Renal cortex interstitium (tissue), 15 donors: ENCODE measurements around the gene SLIT2. TPM values are rescaled to one million over a fixed set of nuclear protein-coding genes. Genes with fewer than 3 reads are reported as not detected.

ENCODE experiments used
- DNase-seq, 11 donors: peaks; one replicate each; pipeline ENCODE4 v3.0.0-alpha.2; 2013; ENCODE audit warnings: low read depth in 9 of 11, low spot score in 4 of 11; ENCODE audit errors: extremely low read depth in 1 of 11
- long read RNA-seq, 16 experiments: transcript quantifications; one replicate each; lab custom pipeline, GENCODE V29; 2026
- polyA plus RNA-seq, 3 donors: library from polyadenylated mRNA; unstranded; fragments of 120-200 nt; gene quantifications; one replicate each; pipeline ENCODE4 v1.2.1, GENCODE V29; 2013; ENCODE audit not compliant: insufficient read length in 3 of 3

The SLIT2 gene
- 10 to 100 TPM; 52.1 to 57.4 (median 53.5) TPM for polyA plus RNA-seq
- long read RNA-seq, donor 1, full-length matches to known transcripts: 1 of 1 reads
- long read RNA-seq, donor 1, partial matches to known transcripts: 0 of 1 reads
- long read RNA-seq, donor 1, other reads (novel, unspliced or antisense): 0 of 1 reads
- long read RNA-seq, donor 2, partial matches to known transcripts: 0 of 1 reads
- long read RNA-seq, donor 2, other reads (novel, unspliced or antisense): 0 of 1 reads
- long read RNA-seq, donor 3, full-length matches to known transcripts: 2 of 2 reads
- long read RNA-seq, donor 3, partial matches to known transcripts: 0 of 2 reads
- long read RNA-seq, donor 3, other reads (novel, unspliced or antisense): 0 of 2 reads
- long read RNA-seq, donor 4, full-length matches to known transcripts: 1 of 1 reads
- long read RNA-seq, donor 4, partial matches to known transcripts: 0 of 1 reads
- long read RNA-seq, donor 4, other reads (novel, unspliced or antisense): 0 of 1 reads
- long read RNA-seq, donor 5: 0 reads
- long read RNA-seq, donor 6, partial matches to known transcripts: 15 of 16 reads
- long read RNA-seq, donor 6, other reads (novel, unspliced or antisense): 0 of 16 reads
- long read RNA-seq, donor 7, partial matches to known transcripts: 13 of 13 reads
- long read RNA-seq, donor 7, other reads (novel, unspliced or antisense): 0 of 13 reads
- long read RNA-seq, donor 8: 0 reads
- long read RNA-seq, donor 9: 0 reads
- long read RNA-seq, donor 10, partial matches to known transcripts: 7 of 7 reads
- long read RNA-seq, donor 10, other reads (novel, unspliced or antisense): 0 of 7 reads
- long read RNA-seq, donor 11, partial matches to known transcripts: 11 of 11 reads
- long read RNA-seq, donor 11, other reads (novel, unspliced or antisense): 0 of 11 reads
- long read RNA-seq, donor 12: 0 reads
- long read RNA-seq, donor 13: 0 reads
- long read RNA-seq, donor 14, partial matches to known transcripts: 5 of 5 reads
- long read RNA-seq, donor 14, other reads (novel, unspliced or antisense): 0 of 5 reads
- long read RNA-seq, donor 15: 0 reads
- long read RNA-seq, donor 16, full-length matches to known transcripts: 5 of 5 reads
- long read RNA-seq, donor 16, partial matches to known transcripts: 0 of 5 reads
- long read RNA-seq, donor 16, other reads (novel, unspliced or antisense): 0 of 5 reads

GRCh38 chr4:20251796-20252655, at the start of gene SLIT2:
Gene SLIT2, plus strand, starts transcription at chr4:20251905. Its CDS starts 1,911 bp downstream, at chr4:20253816.
- peak in 7 of 11 donors; percentile 61 to 80 (median 74) for DNase-seq

DNA sequence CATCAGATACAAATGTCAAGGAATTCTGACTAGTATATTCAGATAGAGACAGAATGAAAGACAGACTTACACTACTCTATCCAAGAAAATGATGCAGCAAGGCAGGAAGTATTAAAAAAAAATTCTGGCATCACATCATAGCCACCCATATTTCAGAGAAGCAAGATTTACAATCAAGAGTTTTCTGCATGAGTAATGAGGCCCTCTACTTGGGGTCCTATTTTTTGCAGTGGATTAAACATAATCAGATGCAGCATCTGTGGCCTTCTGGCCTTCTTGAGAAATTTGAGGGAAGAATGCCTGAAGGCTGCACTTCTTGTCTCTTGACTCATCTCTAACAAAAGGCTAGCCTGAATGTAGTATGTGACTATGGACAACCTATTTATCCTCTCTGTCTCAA, 48.2 kb upstream of the SLIT2 start:
- DNase-seq: peak in 1 of 11 donors; percentile 9

- DNase-seq: no peak
Observed at GRCh38 chr4:20217521-20217920, 34.2 kb upstream of the SLIT2 start.

- no peak for DNase-seq
Observed at GRCh38 chr4:20217951-20218350, 33.8 kb upstream of the SLIT2 start.

DNA sequence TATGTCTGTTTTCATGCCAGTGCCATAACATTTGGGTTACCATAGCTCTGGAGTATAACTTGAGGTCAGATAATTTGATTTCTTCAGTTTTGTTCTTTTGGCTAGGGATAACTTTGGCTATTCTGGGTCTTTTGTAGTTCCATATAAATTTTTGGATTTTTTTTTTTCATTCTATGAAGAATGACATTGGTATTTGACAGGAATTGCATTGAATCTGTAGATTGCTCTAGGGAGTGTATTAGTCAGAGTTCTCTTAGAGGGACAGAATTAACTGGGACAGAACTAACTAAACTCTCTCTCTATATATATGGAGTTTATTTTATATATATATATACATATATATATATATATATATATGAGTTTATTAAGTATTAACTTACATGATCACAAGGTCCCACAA, 32.2 kb upstream of the SLIT2 start:
- no peak for DNase-seq

DNA sequence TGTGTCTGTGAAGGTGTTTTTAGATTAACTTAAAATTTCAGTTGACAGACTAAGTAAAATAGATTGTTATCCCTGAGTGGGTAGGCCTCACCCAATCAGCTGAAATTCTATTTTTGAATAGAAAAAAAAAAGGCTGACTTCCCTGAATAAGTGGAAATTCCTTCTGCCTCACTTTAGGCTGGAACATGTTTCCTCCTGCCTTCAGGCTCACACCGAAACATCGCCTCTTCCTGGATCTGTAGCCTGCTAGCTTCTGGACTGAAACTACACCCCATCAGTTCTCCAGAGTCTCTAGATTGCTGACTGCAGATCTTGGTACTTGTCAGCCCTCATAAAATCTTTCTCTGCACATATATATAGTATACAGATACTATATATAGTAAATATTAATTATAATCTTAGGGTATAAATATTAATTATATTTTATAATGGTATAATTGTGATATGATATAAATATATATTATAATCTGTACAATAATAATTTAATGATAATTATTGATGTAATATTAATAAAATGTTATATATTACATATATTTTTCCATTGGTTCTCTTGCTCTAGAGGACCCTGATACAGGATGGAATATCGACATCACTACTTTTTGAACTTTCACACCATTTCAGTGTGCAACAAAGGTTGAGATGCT, 13.7 kb upstream of the SLIT2 start:
- DNase-seq: no peak

- DNase-seq: peak in 2 of 11 donors; percentile 39 to 54
Observed at GRCh38 chr4:20248155-20248558, 3.5 kb upstream of the SLIT2 start.

DNA sequence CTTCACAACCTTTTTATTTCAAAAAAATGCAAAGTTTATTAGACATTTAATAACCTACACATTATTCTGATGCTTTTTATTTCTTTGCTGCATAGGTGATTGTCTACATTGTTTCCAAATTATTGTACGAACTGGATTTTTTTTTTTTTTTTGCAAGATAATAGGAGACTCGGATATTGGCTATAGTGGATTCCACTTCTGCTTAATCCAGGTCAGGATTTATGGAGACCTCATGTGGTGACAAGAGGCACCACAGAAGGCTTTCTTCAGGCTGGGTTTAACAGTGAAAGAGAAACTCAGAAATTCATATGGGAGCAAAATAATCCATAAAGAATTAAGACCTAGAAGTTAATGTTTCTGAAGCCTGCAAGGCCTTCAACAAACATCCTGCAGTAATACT, 2.4 kb upstream of the SLIT2 start:
- peak in 1 of 11 donors; percentile 18 for DNase-seq

- DNase-seq: peak in 2 of 11 donors; percentile 20 to 21
Observed at GRCh38 chr4:20251031-20251795, 492 bp upstream of the SLIT2 start.

DNA sequence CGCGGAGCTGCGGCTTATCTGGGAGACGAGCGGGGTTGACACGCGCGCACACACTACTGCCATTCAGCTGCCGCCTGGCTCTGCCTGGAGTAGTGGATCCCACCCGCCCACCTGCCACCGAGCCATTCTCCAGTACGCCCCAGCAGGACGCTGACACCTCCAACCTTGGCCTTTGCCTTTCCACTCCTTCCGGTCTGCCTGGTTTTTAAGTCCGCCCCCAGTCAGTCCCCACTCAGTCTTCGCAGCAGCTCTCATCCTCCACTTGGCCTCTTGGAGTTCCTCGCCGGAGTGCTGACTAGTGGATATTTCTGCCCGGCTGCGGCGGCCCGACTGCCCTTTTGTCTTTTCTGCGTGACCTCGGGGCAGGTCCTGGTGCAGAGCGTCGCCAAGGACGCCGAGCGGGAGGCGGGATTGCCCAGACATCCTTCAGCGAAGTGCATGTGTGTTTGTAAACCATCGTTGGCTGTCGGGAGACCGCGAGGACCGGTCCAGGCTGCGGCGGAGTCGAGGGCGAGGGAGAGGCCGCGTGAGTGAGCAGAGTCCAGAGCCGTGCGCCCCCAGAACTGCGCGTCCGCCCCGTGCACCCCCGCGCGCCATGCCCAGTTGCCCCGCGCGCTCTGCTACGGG, 1.1 kb downstream of the SLIT2 start:
- DNase-seq: peak in 1 of 11 donors; percentile 23

- no peak for DNase-seq
Observed at GRCh38 chr4:20253283-20253734, 1.6 kb downstream of the SLIT2 start.

DNA sequence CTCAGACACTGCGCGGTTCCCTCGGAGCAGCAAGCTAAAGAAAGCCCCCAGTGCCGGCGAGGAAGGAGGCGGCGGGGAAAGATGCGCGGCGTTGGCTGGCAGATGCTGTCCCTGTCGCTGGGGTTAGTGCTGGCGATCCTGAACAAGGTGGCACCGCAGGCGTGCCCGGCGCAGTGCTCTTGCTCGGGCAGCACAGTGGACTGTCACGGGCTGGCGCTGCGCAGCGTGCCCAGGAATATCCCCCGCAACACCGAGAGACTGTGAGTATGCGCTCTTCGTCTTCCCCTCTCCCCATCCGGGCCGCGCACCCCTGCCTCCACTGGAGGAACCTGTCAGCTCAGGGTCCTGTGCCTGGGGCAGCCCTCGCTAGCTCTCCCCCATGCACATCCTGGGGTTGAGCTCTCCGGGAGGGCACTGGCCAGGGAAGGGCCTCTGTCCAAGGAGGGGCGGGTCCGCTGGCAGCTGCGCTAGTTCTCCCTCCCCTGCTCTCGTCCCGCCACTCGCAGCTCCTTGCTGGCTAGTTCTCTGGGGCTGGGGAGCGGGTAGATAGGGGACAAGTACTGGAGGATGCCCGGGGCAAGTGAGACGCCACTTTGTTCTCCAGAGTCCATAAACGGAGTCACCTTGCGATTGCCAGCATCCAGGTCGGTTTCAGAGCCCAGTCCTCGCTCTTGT, 2.2 kb downstream of the SLIT2 start:
- DNase-seq: peak in 1 of 11 donors; percentile 26

DNA sequence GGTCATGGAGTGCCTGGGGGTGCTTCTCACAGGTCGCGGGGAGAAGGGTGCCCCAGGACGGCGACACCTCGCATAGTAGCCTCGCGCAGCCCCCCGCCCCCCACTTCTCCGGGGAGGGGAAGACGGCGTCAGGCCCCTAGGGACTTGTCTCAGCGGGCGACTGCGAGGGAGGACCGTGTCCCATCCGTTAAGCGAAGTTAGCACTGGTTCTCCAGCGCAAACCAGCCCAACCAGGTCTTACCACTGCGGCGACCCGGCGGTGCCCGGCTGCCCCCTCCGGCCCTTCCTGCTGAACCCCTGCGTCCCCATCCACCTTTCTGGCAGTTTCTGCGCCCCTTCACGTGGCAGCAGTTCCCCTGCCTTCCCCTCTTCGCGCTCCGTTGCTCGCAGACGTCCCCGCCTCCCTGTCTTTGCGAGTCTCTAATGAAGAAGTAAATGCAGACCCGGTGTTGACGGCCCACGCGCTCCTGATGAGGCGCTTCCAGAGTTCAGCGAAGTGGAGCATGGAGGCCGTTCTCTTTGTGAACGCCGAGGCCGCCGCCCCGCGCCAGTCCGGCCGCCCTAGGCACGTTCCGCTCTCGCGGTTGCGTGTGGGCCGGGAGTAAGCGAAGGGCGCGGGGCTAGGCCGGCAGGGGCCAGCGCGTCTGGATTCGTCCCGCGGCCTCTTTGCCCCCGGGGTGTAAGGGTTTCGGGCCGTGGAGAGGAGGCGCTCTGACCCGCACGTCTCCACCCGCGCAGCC, 3.0 kb downstream of the SLIT2 start:
- peak in 3 of 11 donors; percentile 36 to 50 (median 46) for DNase-seq

DNA sequence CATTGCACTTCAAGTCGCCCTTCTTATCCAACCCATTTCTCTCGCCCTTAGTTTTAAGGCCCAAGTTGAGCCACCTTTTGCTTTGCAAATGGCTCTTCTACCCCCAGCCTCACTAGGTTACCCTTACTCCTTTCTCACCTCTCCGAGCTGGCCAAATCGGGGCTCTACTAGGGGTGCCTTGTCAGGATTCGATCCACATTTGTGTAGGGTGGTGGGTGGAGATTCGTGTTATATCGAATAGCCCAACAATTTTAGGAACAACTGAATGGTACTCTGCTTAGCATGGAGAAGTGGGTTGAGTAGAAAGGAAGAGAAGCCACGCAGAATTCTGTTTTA, 3.5 kb downstream of the SLIT2 start:
- DNase-seq: no peak

GRCh38 chr4:20255823-20256222, 4.1 kb downstream of the SLIT2 start:
- DNase-seq: no peak
